Measurements from ENCODE around the gene DAB2.

The DAB2 gene

GRCh38 chr5:39355324-39355723 lies 69.5 kb downstream of the DAB2 start:
- H3K9me3 ChIP-seq (ENCODE audit: low read length) = no peaks in the 10 kb centered on the region
- no peak overlapping the region for H3K9ac ChIP-seq (ENCODE audit: low read length)
- H3K4me3 ChIP-seq (ENCODE audit: low read depth, low read length, poor library complexity, severe bottlenecking) = no peak overlapping the region
- no peaks in the 10 kb centered on the region for H3K9me2 ChIP-seq (ENCODE audit: low read depth, low read length)
- no peaks in the 10 kb centered on the region; the same call in 1 of the 2 replicates for H3K36me3 ChIP-seq (ENCODE audit: insufficient read depth, low read length)
- H3K27ac ChIP-seq (ENCODE audit: low read depth, low read length, poor library complexity, severe bottlenecking) = no peak overlapping the region
- peaks cover 5% of the 10 kb centered on the region for H3K4me1 ChIP-seq (ENCODE audit: insufficient read depth, low read length, severe bottlenecking)
- H3K79me2 ChIP-seq (ENCODE audit: insufficient read depth, low read length) = no peaks in the 10 kb centered on the region
- H2AFZ ChIP-seq (ENCODE audit: low read length) = no peak overlapping the region
- no peaks in the 10 kb centered on the region for H3F3A ChIP-seq (ENCODE audit: insufficient read depth, low read length)
- H4K20me1 ChIP-seq (ENCODE audit: insufficient read depth, low read length) = no peaks in the 10 kb centered on the region
- H3K4me2 ChIP-seq (ENCODE audit: low read length) = no peak overlapping the region
- no peaks in the 10 kb centered on the region for H3K27me3 ChIP-seq (ENCODE audit: insufficient read depth, low read length)
- no peak for TF ChIP-seq CTCF (IDR thresholded peaks at IDR 0.05; ENCODE audit: low read length)
- no peak for TF ChIP-seq EZH2 (IDR thresholded peaks at IDR 0.05; ENCODE audit: borderline replicate concordance, low read length)

DNA sequence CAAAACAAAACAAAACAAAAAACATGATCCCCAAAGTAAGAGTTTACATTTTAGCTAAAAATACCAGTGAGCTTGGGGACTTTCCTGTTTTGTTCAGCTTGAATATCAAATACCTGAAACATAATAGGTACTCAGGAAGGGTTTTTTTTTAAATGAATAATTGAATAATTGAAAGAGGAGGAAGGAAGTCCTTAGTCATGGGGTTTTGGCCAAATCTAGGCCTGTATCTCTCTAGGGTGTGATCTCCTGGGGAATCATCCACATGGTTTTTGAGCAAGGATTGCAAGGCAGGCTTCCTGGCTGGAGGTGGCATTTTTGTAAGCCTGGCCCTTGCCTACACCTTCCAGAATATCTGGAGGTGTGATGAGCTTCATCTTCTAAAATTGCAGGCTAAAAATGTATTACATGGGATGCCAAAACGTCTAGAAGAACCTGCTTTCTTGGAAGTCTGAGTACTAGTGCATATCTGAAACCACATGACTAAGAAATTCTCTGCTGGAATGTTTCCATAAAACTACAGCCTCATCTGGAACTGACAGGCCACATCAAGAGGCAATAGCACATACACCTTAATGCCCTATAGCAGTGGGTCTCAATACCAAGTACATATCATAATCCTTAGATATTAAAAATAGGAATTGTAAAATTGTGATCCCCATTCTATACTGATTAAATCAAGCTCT lies 70.9 kb downstream of the DAB2 start:
- H3K27me3 ChIP-seq (ENCODE audit: insufficient read depth, low read length) = no peaks in the 10 kb centered on the region
- H2AFZ ChIP-seq (ENCODE audit: low read length) = no peak overlapping the region
- no peaks in the 10 kb centered on the region for H3K79me2 ChIP-seq (ENCODE audit: insufficient read depth, low read length)
- peaks cover 5% of the 10 kb centered on the region for H3K4me1 ChIP-seq (ENCODE audit: insufficient read depth, low read length, severe bottlenecking)
- H3F3A ChIP-seq (ENCODE audit: insufficient read depth, low read length) = no peaks in the 10 kb centered on the region
- no peaks in the 10 kb centered on the region for H3K9me2 ChIP-seq (ENCODE audit: low read depth, low read length)
- no peak overlapping the region for H3K4me3 ChIP-seq (ENCODE audit: low read depth, low read length, poor library complexity, severe bottlenecking)
- no peak overlapping the region for H3K27ac ChIP-seq (ENCODE audit: low read depth, low read length, poor library complexity, severe bottlenecking)
- no peaks in the 10 kb centered on the region; the same call in 1 of the 2 replicates for H3K36me3 ChIP-seq (ENCODE audit: insufficient read depth, low read length)
- no peak overlapping the region for H3K9ac ChIP-seq (ENCODE audit: low read length)
- no peak overlapping the region for H3K4me2 ChIP-seq (ENCODE audit: low read length)
- TF ChIP-seq CTCF (IDR thresholded peaks at IDR 0.05; ENCODE audit: low read length) (no peak), EZH2 (IDR thresholded peaks at IDR 0.05; ENCODE audit: borderline replicate concordance, low read length) (no peak)
- H3K9me3 ChIP-seq (ENCODE audit: low read length) = 0 out of 2 replicates have a peak, but pooled peaks cover 6% of the 10 kb centered on the region
- no peaks in the 10 kb centered on the region for H4K20me1 ChIP-seq (ENCODE audit: insufficient read depth, low read length)

DNA sequence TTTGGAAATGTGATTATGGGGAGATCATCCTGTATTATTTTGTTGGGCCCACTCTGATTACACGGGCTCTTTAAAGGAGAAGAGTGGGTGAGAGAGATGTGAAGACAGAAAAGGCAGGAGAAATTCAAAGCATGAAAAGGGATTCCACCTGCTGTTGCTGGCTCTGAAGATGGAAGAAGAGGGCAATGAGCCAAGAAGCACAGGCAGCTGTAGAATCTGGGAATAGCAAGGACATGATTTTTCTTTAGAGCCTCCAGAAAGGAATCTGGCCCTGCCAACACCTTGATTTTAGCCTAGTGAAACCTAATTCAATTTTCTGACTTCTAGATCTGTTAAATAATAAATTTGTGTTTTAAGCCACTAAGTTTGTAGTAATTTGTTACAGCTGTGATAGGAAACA lies 71.8 kb downstream of the DAB2 start:
- no peak overlapping the region for H3K9ac ChIP-seq (ENCODE audit: low read length)
- no peak for TF ChIP-seq EZH2 (IDR thresholded peaks at IDR 0.05; ENCODE audit: borderline replicate concordance, low read length)
- TF ChIP-seq CTCF (IDR thresholded peaks at IDR 0.05; ENCODE audit: low read length) = no peak

More for the DNA sequence above, 71.8 kb downstream of the DAB2 start:
- Histone ChIP-seq H3K27ac (ENCODE audit: low read depth, low read length, poor library complexity, severe bottlenecking) (no peak overlapping the region), H2AFZ (ENCODE audit: low read length) (no peak overlapping the region), H3K9me2 (ENCODE audit: low read depth, low read length) (no peaks in the 10 kb centered on the region), H4K20me1 (ENCODE audit: insufficient read depth, low read length) (no peaks in the 10 kb centered on the region), H3K27me3 (ENCODE audit: insufficient read depth, low read length) (no peaks in the 10 kb centered on the region), H3K4me3 (ENCODE audit: low read depth, low read length, poor library complexity, severe bottlenecking) (no peak overlapping the region), H3K4me1 (ENCODE audit: insufficient read depth, low read length, severe bottlenecking) (peaks cover 4% of the 10 kb centered on the region), H3F3A (ENCODE audit: insufficient read depth, low read length) (no peaks in the 10 kb centered on the region), H3K9me3 (ENCODE audit: low read length) (0 out of 2 replicates have a peak, but pooled peaks cover 6% of the 10 kb centered on the region), H3K36me3 (ENCODE audit: insufficient read depth, low read length) (no peaks in the 10 kb centered on the region; the same call in 1 of the 2 replicates), H3K4me2 (ENCODE audit: low read length) (no peak overlapping the region), H3K79me2 (ENCODE audit: insufficient read depth, low read length) (no peaks in the 10 kb centered on the region)
